SH-SY5Y (cell line): ENCODE data around the gene NT5M.

ENCODE experiments used
- GATA2 ChIP-seq: IDR thresholded peaks from 2 replicates; pipeline ENCODE4 v1.6.1; 2011; ENCODE audit warnings: mild to moderate bottlenecking, low read depth, low read length
- GATA3 ChIP-seq: IDR thresholded peaks from 2 replicates; pipeline ENCODE4 v1.6.1; 2011; ENCODE audit warnings: low read depth, mild to moderate bottlenecking, low read length, moderate library complexity

DNA sequence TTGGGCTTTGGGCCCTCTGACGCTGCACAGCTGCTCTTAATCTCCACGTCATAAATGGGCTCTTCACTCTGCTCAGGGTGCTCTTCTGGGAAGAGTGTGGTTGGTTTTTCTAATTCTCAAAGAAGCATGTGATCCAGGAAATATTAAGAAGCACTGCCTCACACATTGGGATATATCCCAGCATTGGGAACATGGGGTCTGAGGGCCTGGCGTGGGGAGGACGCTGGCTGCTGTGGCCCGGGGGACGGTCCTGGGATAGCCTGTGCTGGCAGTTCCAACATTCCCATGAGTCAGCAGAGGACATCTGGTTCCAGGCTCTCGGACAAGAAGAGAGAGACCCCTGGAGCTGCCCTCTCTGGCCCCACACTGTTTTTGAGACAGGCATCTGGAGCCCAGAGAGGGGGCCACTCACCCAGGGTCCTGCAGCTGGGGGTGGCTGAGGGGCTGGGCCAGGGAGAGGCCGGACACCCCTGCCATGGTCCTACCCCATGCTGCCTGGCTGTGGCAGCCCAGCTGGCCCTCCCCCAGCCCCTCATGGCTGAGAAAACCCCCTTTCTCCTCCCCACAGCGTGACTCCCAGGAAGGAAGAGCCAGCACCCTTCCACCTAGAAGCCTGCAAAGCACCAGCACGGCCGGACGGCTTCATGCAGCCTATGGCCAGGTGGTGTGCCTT is 58.8 kb downstream of the NT5M start:
- TF ChIP-seq GATA2 (no peak), GATA3 (no peak)
